ENCODE results near the gene RNF186.

RNF186 gene

GRCh38 chr1:19831441-19831840 lies 16.4 kb upstream of the RNF186 start:
- no peaks in the 10 kb centered on the region for H3K36me3 ChIP-seq (replicated peaks in 1 of 2; ENCODE audit: control insufficient read depth in 2 of 2, insufficient read depth in 2 of 2, low read length in 2 of 2)
- no peak overlapping the region for H2AK5ac ChIP-seq (ENCODE audit: low read depth, low read length)
- no peak overlapping the region for H3K4me2 ChIP-seq (ENCODE audit: insufficient read depth, low read length, poor library complexity, severe bottlenecking)
- no peak overlapping the region for H4K91ac ChIP-seq (ENCODE audit: low read depth, low read length, poor library complexity)
- no peak overlapping the region for H3K23ac ChIP-seq (ENCODE audit: low read depth, low read length, poor library complexity)
- no peak overlapping the region for H3K4ac ChIP-seq (ENCODE audit: low read length)
- H2BK12ac ChIP-seq (ENCODE audit: low read length) = no peak overlapping the region
- no peak overlapping the region for H3K14ac ChIP-seq (ENCODE audit: low read length)
- no peak overlapping the region for H2BK120ac ChIP-seq (ENCODE audit: low read depth, low read length)
- no peaks in the 10 kb centered on the region for H3K4me1 ChIP-seq (ENCODE audit: control insufficient read depth in 2 of 2, insufficient read depth in 1 of 2, low read depth in 1 of 2, low read length in 2 of 2)
- H3K9me3 ChIP-seq (replicated peaks in 1 of 2; ENCODE audit: control insufficient read depth in 2 of 2, insufficient read depth in 1 of 2, low read depth in 1 of 2, low read length in 2 of 2) = peaks cover 0 to 2% of the 10 kb centered on the region in 2 donors
- no peak overlapping the region for H3K27ac ChIP-seq (replicated peaks; ENCODE audit: low read length)
- H3K4me3 ChIP-seq (ENCODE audit: low read length in 2 of 2) = no peak overlapping the region
- H2AFZ ChIP-seq (ENCODE audit: low read length) = no peak overlapping the region
- H4K8ac ChIP-seq (ENCODE audit: low read depth, low read length) = no peak overlapping the region
- no peak for DNase-seq (ENCODE audit: low spot score)
- H3K18ac ChIP-seq (ENCODE audit: low read length) = no peak overlapping the region
- no peak overlapping the region for H3K9ac ChIP-seq (ENCODE audit: low read depth, low read length, poor library complexity)
- no peaks in the 10 kb centered on the region for H3K27me3 ChIP-seq (ENCODE audit: control insufficient read depth in 3 of 3, insufficient read depth in 3 of 3, low read depth in 1 of 3, low read length in 3 of 3)
- no CpG with 5 or more reads among the region's 3 CpGs for WGBS, 2 donors (ENCODE audit: extremely low coverage in 2 of 2, insufficient read length in 2 of 2, insufficient replicate concordance in 1 of 2)
- no peak overlapping the region for H2BK15ac ChIP-seq (ENCODE audit: low read length)
- H3K79me1 ChIP-seq (ENCODE audit: low read depth, low read length) = no peaks in the 10 kb centered on the region
- H2BK5ac ChIP-seq (ENCODE audit: low read length) = no peak overlapping the region

- Histone ChIP-seq H3K4me3 (ENCODE audit: low read length in 2 of 2) (no peak overlapping the region), H3K23ac (ENCODE audit: low read depth, low read length, poor library complexity) (no peak overlapping the region), H2AK5ac (ENCODE audit: low read depth, low read length) (no peak overlapping the region), H3K4ac (ENCODE audit: low read length) (no peak overlapping the region), H3K4me2 (ENCODE audit: insufficient read depth, low read length, poor library complexity, severe bottlenecking) (no peak overlapping the region), H2AFZ (ENCODE audit: low read length) (no peak overlapping the region), H4K8ac (ENCODE audit: low read depth, low read length) (no peak overlapping the region), H3K36me3 (replicated peaks in 1 of 2; ENCODE audit: control insufficient read depth in 2 of 2, insufficient read depth in 2 of 2, low read length in 2 of 2) (no peaks in the 10 kb centered on the region), H2BK5ac (ENCODE audit: low read length) (no peak overlapping the region), H3K18ac (ENCODE audit: low read length) (no peak overlapping the region), H2BK120ac (ENCODE audit: low read depth, low read length) (no peak overlapping the region), H3K9ac (ENCODE audit: low read depth, low read length, poor library complexity) (no peak overlapping the region), H2BK15ac (ENCODE audit: low read length) (no peak overlapping the region), H3K27me3 (ENCODE audit: control insufficient read depth in 3 of 3, insufficient read depth in 3 of 3, low read depth in 1 of 3, low read length in 3 of 3) (no peaks in the 10 kb centered on the region), H2BK12ac (ENCODE audit: low read length) (no peak overlapping the region), H3K27ac (replicated peaks; ENCODE audit: low read length) (no peak overlapping the region), H4K91ac (ENCODE audit: low read depth, low read length, poor library complexity) (no peak overlapping the region), H3K14ac (ENCODE audit: low read length) (no peak overlapping the region), H3K4me1 (ENCODE audit: control insufficient read depth in 2 of 2, insufficient read depth in 1 of 2, low read depth in 1 of 2, low read length in 2 of 2) (no peaks in the 10 kb centered on the region), H3K9me3 (replicated peaks in 1 of 2; ENCODE audit: control insufficient read depth in 2 of 2, insufficient read depth in 1 of 2, low read depth in 1 of 2, low read length in 2 of 2) (peaks cover 0 to 2% of the 10 kb centered on the region in 2 donors), H3K79me1 (ENCODE audit: low read depth, low read length) (no peaks in the 10 kb centered on the region)
- no peak for DNase-seq (ENCODE audit: low spot score)
- WGBS, 2 donors (ENCODE audit: extremely low coverage in 2 of 2, insufficient read length in 2 of 2, insufficient replicate concordance in 1 of 2) = no CpG with 5 or more reads among the region's 3 CpGs
Measured at GRCh38 chr1:19828546-19828945, 13.5 kb upstream of the RNF186 start.

GRCh38 chr1:19825298-19825697 lies 10.2 kb upstream of the RNF186 start:
- no peak for DNase-seq (ENCODE audit: low spot score)
- no peak overlapping the region for H3K18ac ChIP-seq (ENCODE audit: low read length)
- no peak overlapping the region for H3K4me2 ChIP-seq (ENCODE audit: insufficient read depth, low read length, poor library complexity, severe bottlenecking)
- no peaks in the 10 kb centered on the region for H3K36me3 ChIP-seq (replicated peaks in 1 of 2; ENCODE audit: control insufficient read depth in 2 of 2, insufficient read depth in 2 of 2, low read length in 2 of 2)
- H3K4me1 ChIP-seq (ENCODE audit: control insufficient read depth in 2 of 2, insufficient read depth in 1 of 2, low read depth in 1 of 2, low read length in 2 of 2) = no peaks in the 10 kb centered on the region
- no peak overlapping the region for H4K91ac ChIP-seq (ENCODE audit: low read depth, low read length, poor library complexity)
- no peak overlapping the region for H3K14ac ChIP-seq (ENCODE audit: low read length)
- no peak overlapping the region for H4K8ac ChIP-seq (ENCODE audit: low read depth, low read length)
- no peak overlapping the region for H2BK120ac ChIP-seq (ENCODE audit: low read depth, low read length)
- no peaks in the 10 kb centered on the region for H3K9me3 ChIP-seq (replicated peaks in 1 of 2; ENCODE audit: control insufficient read depth in 2 of 2, insufficient read depth in 1 of 2, low read depth in 1 of 2, low read length in 2 of 2)
- no peak overlapping the region for H2BK12ac ChIP-seq (ENCODE audit: low read length)
- H2AK5ac ChIP-seq (ENCODE audit: low read depth, low read length) = no peak overlapping the region
- no CpG with 5 or more reads among the region's 6 CpGs for WGBS, 2 donors (ENCODE audit: extremely low coverage in 2 of 2, insufficient read length in 2 of 2, insufficient replicate concordance in 1 of 2)
- no peak overlapping the region for H2AFZ ChIP-seq (ENCODE audit: low read length)
- no peak overlapping the region for H3K9ac ChIP-seq (ENCODE audit: low read depth, low read length, poor library complexity)
- H3K23ac ChIP-seq (ENCODE audit: low read depth, low read length, poor library complexity) = no peak overlapping the region
- H3K4ac ChIP-seq (ENCODE audit: low read length) = no peak overlapping the region
- no peak overlapping the region for H3K27ac ChIP-seq (replicated peaks; ENCODE audit: low read length)
- no peak overlapping the region for H2BK15ac ChIP-seq (ENCODE audit: low read length)
- no peaks in the 10 kb centered on the region for H3K27me3 ChIP-seq (ENCODE audit: control insufficient read depth in 3 of 3, insufficient read depth in 3 of 3, low read depth in 1 of 3, low read length in 3 of 3)
- H3K4me3 ChIP-seq (ENCODE audit: low read length in 2 of 2) = no peak overlapping the region
- H3K79me1 ChIP-seq (ENCODE audit: low read depth, low read length) = no peaks in the 10 kb centered on the region
- no peak overlapping the region for H2BK5ac ChIP-seq (ENCODE audit: low read length)

GRCh38 chr1:19824541-19824940 lies 9.5 kb upstream of the RNF186 start:
- no peak for DNase-seq (ENCODE audit: low spot score)
- Histone ChIP-seq H3K14ac (ENCODE audit: low read length) (no peak overlapping the region), H4K8ac (ENCODE audit: low read depth, low read length) (no peak overlapping the region), H3K36me3 (replicated peaks in 1 of 2; ENCODE audit: control insufficient read depth in 2 of 2, insufficient read depth in 2 of 2, low read length in 2 of 2) (no peaks in the 10 kb centered on the region), H3K4me3 (ENCODE audit: low read length in 2 of 2) (no peak overlapping the region), H2AFZ (ENCODE audit: low read length) (no peak overlapping the region), H2BK120ac (ENCODE audit: low read depth, low read length) (no peak overlapping the region), H3K9me3 (replicated peaks in 1 of 2; ENCODE audit: control insufficient read depth in 2 of 2, insufficient read depth in 1 of 2, low read depth in 1 of 2, low read length in 2 of 2) (no peaks in the 10 kb centered on the region), H3K18ac (ENCODE audit: low read length) (no peak overlapping the region), H4K91ac (ENCODE audit: low read depth, low read length, poor library complexity) (no peak overlapping the region), H3K23ac (ENCODE audit: low read depth, low read length, poor library complexity) (no peak overlapping the region), H3K27me3 (ENCODE audit: control insufficient read depth in 3 of 3, insufficient read depth in 3 of 3, low read depth in 1 of 3, low read length in 3 of 3) (no peaks in the 10 kb centered on the region), H3K4me1 (ENCODE audit: control insufficient read depth in 2 of 2, insufficient read depth in 1 of 2, low read depth in 1 of 2, low read length in 2 of 2) (no peaks in the 10 kb centered on the region), H2BK5ac (ENCODE audit: low read length) (no peak overlapping the region), H3K4ac (ENCODE audit: low read length) (no peak overlapping the region), H2AK5ac (ENCODE audit: low read depth, low read length) (no peak overlapping the region), H2BK12ac (ENCODE audit: low read length) (no peak overlapping the region), H2BK15ac (ENCODE audit: low read length) (no peak overlapping the region), H3K79me1 (ENCODE audit: low read depth, low read length) (no peaks in the 10 kb centered on the region), H3K4me2 (ENCODE audit: insufficient read depth, low read length, poor library complexity, severe bottlenecking) (no peak overlapping the region), H3K9ac (ENCODE audit: low read depth, low read length, poor library complexity) (no peak overlapping the region), H3K27ac (replicated peaks; ENCODE audit: low read length) (no peak overlapping the region)
- WGBS, 2 donors (ENCODE audit: extremely low coverage in 2 of 2, insufficient read length in 2 of 2, insufficient replicate concordance in 1 of 2) = no CpG with 5 or more reads among the region's 4 CpGs

Measured in neuronal stem cell (in vitro differentiated cells).